Neural crest cell (in vitro differentiated cells): ENCODE measurements around the gene PREX1. TPM values are rescaled to one million over a fixed set of nuclear protein-coding genes. Genes with fewer than 3 reads are reported as not detected.
A peak's percentile ranks its signal among the peaks of the same experiment; 100 is the strongest.

ENCODE experiments used
- DNase-seq: peaks from one replicate; pipeline ENCODE4 v3.0.0; 2021; ENCODE audit warnings: low read depth, mixed read lengths, low spot score
- H3K27ac Mint-ChIP-seq: one replicate; pipeline ENCODE4 v1.8.0; 2021; ENCODE audit warnings: mild to moderate bottlenecking, mixed read lengths; ENCODE audit not compliant: unreplicated experiment
- H3K27me3 Mint-ChIP-seq: 2 replicates; pipeline ENCODE4 v1.8.0; 2021; ENCODE audit warnings: low read depth, mild to moderate bottlenecking, mixed read lengths
- H3K36me3 Mint-ChIP-seq: 2 replicates; pipeline ENCODE4 v1.8.0; 2021; ENCODE audit warnings: low read depth, mild to moderate bottlenecking, mixed read lengths
- H3K4me1 Mint-ChIP-seq: 2 replicates; pipeline ENCODE4 v1.8.0; 2021; ENCODE audit warnings: mixed read lengths
- H3K4me3 Mint-ChIP-seq: one replicate; pipeline ENCODE4 v1.8.0; 2021; ENCODE audit warnings: mild to moderate bottlenecking, mixed read lengths
- H3K9me3 Mint-ChIP-seq: 2 replicates; pipeline ENCODE4 v1.8.0; 2021; ENCODE audit warnings: mixed read lengths
- total RNA-seq: library from RNA; stranded (reverse); gene quantifications from 2 replicates; pipeline ENCODE4 v1.2.1, GENCODE V29; 2021
- TF ChIP-seq, protein P1 (sequence below): fragments of 200-600 bp; sonication (generic); conservative IDR thresholded peaks from 2 replicates; pipeline ENCODE4 v1.5.0; 2021; ENCODE audit warnings: antibody characterized with exemption, mild to moderate bottlenecking

The PREX1 gene
- total RNA-seq, 1 donor from 2014 or later, result 72.4 TPM

DNA sequence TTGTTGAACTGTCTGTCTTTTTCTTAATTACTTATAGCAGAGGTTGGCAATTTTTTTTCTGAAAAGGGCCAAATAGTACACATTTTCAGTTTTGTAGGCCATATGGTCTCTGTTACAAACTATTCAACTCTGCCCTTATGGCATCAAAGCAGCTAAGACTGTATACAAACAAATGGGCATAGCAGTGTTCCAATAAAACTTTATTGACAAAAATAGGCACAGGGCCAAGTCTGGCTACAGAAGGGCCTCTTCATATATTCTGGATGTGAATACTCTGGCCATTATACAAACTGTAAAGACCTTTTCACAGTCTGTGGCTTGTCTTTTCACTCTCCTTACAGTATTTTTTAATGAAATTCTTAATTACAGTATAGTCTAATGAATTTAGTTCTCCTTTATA, 132.1 kb downstream of the PREX1 start:
- Mint-ChIP-seq H3K9me3 (peaks cover 6% of the 10 kb centered on the region), H3K4me1 (peaks cover 25% of the 10 kb centered on the region), H3K36me3 (peaks cover 38% of the 10 kb centered on the region), H3K27ac (no peak overlapping the region), H3K4me3 (no peak overlapping the region), H3K27me3 (no peaks in the 10 kb centered on the region)
- DNase-seq, result no peak
- TF ChIP-seq, protein P1, sequence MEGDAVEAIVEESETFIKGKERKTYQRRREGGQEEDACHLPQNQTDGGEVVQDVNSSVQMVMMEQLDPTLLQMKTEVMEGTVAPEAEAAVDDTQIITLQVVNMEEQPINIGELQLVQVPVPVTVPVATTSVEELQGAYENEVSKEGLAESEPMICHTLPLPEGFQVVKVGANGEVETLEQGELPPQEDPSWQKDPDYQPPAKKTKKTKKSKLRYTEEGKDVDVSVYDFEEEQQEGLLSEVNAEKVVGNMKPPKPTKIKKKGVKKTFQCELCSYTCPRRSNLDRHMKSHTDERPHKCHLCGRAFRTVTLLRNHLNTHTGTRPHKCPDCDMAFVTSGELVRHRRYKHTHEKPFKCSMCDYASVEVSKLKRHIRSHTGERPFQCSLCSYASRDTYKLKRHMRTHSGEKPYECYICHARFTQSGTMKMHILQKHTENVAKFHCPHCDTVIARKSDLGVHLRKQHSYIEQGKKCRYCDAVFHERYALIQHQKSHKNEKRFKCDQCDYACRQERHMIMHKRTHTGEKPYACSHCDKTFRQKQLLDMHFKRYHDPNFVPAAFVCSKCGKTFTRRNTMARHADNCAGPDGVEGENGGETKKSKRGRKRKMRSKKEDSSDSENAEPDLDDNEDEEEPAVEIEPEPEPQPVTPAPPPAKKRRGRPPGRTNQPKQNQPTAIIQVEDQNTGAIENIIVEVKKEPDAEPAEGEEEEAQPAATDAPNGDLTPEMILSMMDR, result no peak

GRCh38 chr20:48695255-48695654, 132.5 kb downstream of the PREX1 start:
- Mint-ChIP-seq H3K27me3 (no peaks in the 10 kb centered on the region), H3K9me3 (peaks cover 6% of the 10 kb centered on the region), H3K36me3 (peaks cover 37% of the 10 kb centered on the region), H3K4me1 (peaks cover 26% of the 10 kb centered on the region), H3K4me3 (no peak overlapping the region), H3K27ac (no peak overlapping the region)
- no peak for DNase-seq
- TF ChIP-seq, protein P1, result no peak

DNA sequence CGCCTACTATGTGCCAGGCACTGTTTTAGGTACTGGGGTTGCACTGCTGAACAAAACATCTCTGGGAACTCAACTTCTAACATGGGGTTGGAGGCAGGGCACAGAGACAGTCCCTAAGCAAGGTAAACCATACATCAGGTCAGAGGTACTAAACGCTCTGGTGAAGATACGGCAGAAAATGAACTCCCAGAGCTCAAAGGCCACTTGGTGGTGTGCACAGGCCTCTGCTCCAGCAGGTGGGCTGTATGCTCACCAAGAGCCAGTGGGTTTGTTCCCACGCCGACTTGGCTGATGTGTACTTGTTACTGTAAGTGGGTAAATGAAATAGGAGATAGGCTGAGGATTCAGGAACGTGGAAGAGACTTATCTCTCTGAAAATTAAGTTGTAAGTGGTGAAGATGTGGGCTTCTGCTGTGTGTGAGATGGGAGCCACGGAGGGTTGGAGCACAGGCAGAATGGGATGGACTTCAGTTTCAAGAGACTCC, 133.4 kb downstream of the PREX1 start:
- Mint-ChIP-seq H3K27me3 (no peaks in the 10 kb centered on the region), H3K4me1 (peaks cover 25% of the 10 kb centered on the region), H3K4me3 (no peak overlapping the region), H3K36me3 (peaks cover 36% of the 10 kb centered on the region), H3K27ac (no peak overlapping the region), H3K9me3 (peaks cover 1% of the 10 kb centered on the region)
- no peak for DNase-seq
- TF ChIP-seq, protein P1, result no peak

DNA sequence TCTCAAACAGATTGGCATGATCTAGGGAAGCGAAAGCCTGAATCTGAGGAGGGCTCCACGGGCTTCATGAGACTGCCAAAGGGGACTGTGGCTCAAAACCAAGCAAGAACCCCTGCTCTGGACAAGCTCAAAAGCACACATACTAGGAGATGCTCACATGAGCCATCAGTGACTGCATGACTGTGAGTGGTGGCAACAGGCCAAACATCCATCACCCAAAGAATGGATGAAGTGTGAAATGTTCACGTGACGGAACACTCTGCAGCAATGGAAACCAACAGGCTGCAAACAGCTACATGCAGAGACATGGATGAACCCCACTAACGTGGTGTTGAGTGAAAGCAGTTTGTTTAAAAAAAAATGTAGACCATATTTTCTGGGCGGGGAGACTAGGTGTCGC, 136.3 kb downstream of the PREX1 start:
- DNase-seq, result no peak
- Mint-ChIP-seq H3K27ac (peak overlapping the region; percentile 27), H3K27me3 (no peaks in the 10 kb centered on the region), H3K36me3 (peaks cover 33% of the 10 kb centered on the region), H3K4me3 (no peak overlapping the region), H3K9me3 (no peaks in the 10 kb centered on the region), H3K4me1 (peaks cover 19% of the 10 kb centered on the region)
- TF ChIP-seq, protein P1, result no peak

GRCh38 chr20:48690888-48691287, 136.9 kb downstream of the PREX1 start:
- Mint-ChIP-seq H3K9me3 (no peaks in the 10 kb centered on the region), H3K4me1 (peaks cover 21% of the 10 kb centered on the region), H3K36me3 (peaks cover 28% of the 10 kb centered on the region), H3K27me3 (no peaks in the 10 kb centered on the region), H3K27ac (peak overlapping the region; percentile 67), H3K4me3 (peak overlapping the region; percentile 47)
- TF ChIP-seq, protein P1, result no peak
- DNase-seq, result no peak
